GM19468 (cell line): Measurements from ENCODE around the gene MAPT.
"Not testable (repeated sequence)": the region's sequence is repeated elsewhere in the genome, so short reads cannot be mapped to it uniquely, and the experiment has no call there.

Source experiments
- ATAC-seq: cut with Tn5 transposase; IDR thresholded peaks from one replicate; pipeline ENCODE4 v1.9.1; 2021; ENCODE audit warnings: mild to moderate bottlenecking, moderate library complexity, moderate number of reproducible peaks; ENCODE audit not compliant: unreplicated experiment; ENCODE audit errors: extremely low read depth

Gene MAPT

DNA sequence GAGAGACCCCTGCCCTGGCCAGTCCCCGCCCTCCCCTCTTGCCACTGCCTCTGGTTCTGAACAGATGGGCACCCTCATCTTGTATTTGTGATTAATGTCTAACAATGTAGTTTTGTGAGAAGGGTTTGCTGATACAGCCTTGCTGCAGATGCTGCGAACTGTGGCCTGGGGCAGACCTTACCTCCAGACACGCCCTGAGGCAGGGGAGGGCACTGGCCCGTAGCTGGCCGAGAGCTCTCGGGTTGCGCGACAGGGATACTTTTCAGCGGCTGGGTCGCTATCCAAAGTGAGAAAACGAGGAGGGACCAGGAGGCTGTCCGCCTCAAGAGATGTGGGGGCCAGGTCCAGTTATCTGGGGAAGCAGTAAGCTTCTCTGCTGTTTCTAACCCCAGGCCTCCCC, 126.6 kb downstream of the MAPT start:
- ATAC-seq, result no peak

DNA sequence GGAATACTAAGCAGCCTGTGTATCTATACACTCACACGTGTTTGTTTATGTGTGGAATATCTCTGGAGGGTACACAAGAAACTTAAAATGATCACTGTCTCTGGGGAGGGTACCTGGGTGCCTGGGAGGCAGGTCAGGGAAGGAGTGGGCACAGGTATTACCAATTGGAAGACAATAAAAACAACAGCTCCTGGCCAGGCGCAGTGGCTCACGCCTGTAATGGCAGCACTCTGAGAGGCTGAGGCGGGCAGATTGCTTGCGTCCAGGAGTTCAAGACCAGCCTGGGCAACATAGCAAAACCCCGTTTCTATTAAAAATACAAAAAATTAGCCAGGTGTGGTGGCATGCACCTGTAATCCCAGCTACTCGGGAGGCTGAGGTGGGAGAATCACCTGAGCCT, 129.0 kb downstream of the MAPT start:
- not testable (repeated sequence) for ATAC-seq

DNA sequence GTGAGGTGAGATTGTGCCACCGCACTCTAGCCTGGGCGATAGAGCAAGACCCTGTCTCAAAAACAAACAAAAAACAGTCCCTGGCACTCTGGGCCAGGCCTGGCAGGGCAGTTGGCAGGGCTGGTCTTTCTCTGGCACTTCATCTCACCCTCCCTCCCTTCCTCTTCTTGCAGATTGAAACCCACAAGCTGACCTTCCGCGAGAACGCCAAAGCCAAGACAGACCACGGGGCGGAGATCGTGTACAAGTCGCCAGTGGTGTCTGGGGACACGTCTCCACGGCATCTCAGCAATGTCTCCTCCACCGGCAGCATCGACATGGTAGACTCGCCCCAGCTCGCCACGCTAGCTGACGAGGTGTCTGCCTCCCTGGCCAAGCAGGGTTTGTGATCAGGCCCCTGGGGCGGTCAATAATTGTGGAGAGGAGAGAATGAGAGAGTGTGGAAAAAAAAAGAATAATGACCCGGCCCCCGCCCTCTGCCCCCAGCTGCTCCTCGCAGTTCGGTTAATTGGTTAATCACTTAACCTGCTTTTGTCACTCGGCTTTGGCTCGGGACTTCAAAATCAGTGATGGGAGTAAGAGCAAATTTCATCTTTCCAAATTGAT, 129.5 kb downstream of the MAPT start:
- ATAC-seq, result no peak

DNA sequence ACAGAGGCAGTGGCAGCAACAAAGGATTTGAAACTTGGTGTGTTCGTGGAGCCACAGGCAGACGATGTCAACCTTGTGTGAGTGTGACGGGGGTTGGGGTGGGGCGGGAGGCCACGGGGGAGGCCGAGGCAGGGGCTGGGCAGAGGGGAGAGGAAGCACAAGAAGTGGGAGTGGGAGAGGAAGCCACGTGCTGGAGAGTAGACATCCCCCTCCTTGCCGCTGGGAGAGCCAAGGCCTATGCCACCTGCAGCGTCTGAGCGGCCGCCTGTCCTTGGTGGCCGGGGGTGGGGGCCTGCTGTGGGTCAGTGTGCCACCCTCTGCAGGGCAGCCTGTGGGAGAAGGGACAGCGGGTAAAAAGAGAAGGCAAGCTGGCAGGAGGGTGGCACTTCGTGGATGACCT, 130.2 kb downstream of the MAPT start:
- no peak for ATAC-seq

DNA sequence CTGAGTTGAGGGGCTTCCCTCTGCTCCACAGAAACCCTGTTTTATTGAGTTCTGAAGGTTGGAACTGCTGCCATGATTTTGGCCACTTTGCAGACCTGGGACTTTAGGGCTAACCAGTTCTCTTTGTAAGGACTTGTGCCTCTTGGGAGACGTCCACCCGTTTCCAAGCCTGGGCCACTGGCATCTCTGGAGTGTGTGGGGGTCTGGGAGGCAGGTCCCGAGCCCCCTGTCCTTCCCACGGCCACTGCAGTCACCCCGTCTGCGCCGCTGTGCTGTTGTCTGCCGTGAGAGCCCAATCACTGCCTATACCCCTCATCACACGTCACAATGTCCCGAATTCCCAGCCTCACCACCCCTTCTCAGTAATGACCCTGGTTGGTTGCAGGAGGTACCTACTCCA, 130.7 kb downstream of the MAPT start:
- ATAC-seq, result no peak

DNA sequence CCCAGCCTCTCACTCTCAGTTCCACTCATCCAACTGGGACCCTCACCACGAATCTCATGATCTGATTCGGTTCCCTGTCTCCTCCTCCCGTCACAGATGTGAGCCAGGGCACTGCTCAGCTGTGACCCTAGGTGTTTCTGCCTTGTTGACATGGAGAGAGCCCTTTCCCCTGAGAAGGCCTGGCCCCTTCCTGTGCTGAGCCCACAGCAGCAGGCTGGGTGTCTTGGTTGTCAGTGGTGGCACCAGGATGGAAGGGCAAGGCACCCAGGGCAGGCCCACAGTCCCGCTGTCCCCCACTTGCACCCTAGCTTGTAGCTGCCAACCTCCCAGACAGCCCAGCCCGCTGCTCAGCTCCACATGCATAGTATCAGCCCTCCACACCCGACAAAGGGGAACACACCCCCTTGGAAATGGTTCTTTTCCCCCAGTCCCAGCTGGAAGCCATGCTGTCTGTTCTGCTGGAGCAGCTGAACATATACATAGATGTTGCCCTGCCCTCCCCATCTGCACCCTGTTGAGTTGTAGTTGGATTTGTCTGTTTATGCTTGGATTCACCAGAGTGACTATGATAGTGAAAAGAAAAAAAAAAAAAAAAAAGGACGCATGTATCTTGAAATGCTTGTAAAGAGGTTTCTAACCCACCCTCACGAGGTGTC, 131.3 kb downstream of the MAPT start:
- ATAC-seq, result no peak

DNA sequence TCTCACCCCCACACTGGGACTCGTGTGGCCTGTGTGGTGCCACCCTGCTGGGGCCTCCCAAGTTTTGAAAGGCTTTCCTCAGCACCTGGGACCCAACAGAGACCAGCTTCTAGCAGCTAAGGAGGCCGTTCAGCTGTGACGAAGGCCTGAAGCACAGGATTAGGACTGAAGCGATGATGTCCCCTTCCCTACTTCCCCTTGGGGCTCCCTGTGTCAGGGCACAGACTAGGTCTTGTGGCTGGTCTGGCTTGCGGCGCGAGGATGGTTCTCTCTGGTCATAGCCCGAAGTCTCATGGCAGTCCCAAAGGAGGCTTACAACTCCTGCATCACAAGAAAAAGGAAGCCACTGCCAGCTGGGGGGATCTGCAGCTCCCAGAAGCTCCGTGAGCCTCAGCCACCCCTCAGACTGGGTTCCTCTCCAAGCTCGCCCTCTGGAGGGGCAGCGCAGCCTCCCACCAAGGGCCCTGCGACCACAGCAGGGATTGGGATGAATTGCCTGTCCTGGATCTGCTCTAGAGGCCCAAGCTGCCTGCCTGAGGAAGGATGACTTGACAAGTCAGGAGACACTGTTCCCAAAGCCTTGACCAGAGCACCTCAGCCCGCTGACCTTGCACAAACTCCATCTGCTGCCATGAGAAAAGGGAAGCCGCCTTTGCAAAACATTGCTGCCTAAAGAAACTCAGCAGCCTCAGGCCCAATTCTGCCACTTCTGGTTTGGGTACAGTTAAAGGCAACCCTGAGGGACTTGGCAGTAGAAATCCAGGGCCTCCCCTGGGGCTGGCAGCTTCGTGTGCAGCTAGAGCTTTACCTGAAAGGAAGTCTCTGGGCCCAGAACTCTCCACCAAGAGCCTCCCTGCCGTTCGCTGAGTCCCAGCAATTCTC, 132.1 kb downstream of the MAPT start:
- ATAC-seq, result no peak

DNA sequence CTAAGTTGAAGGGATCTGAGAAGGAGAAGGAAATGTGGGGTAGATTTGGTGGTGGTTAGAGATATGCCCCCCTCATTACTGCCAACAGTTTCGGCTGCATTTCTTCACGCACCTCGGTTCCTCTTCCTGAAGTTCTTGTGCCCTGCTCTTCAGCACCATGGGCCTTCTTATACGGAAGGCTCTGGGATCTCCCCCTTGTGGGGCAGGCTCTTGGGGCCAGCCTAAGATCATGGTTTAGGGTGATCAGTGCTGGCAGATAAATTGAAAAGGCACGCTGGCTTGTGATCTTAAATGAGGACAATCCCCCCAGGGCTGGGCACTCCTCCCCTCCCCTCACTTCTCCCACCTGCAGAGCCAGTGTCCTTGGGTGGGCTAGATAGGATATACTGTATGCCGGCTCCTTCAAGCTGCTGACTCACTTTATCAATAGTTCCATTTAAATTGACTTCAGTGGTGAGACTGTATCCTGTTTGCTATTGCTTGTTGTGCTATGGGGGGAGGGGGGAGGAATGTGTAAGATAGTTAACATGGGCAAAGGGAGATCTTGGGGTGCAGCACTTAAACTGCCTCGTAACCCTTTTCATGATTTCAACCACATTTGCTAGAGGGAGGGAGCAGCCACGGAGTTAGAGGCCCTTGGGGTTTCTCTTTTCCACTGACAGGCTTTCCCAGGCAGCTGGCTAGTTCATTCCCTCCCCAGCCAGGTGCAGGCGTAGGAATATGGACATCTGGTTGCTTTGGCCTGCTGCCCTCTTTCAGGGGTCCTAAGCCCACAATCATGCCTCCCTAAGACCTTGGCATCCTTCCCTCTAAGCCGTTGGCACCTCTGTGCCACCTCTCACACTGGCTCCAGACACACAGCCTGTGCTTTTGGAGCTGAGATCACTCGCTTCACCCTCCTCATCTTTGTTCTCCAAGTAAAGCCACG, 133.0 kb downstream of the MAPT start:
- ATAC-seq, result no peak

DNA sequence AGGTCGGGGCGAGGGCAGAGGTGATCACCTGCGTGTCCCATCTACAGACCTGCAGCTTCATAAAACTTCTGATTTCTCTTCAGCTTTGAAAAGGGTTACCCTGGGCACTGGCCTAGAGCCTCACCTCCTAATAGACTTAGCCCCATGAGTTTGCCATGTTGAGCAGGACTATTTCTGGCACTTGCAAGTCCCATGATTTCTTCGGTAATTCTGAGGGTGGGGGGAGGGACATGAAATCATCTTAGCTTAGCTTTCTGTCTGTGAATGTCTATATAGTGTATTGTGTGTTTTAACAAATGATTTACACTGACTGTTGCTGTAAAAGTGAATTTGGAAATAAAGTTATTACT, 133.6 kb downstream of the MAPT start:
- no peak for ATAC-seq

DNA sequence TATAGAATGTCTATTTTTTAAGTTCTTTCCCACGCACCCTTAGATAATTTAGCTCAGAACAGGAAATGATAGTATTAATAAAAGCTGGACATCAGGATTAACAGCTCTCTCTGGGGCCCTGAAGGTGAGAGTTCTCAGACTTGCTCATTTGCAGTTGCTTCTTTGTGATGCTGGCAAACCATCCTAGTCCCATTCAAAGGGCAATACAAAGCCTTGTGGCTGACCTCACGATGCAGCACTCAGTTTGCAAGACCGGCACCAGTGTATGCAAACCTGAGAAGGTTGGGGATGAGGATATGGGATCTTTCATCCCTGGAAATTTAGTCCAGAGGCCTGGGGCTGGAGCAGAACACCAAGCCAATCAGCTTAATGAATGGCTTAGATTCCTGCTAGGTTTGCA, 134.0 kb downstream of the MAPT start:
- ATAC-seq, result no peak

DNA sequence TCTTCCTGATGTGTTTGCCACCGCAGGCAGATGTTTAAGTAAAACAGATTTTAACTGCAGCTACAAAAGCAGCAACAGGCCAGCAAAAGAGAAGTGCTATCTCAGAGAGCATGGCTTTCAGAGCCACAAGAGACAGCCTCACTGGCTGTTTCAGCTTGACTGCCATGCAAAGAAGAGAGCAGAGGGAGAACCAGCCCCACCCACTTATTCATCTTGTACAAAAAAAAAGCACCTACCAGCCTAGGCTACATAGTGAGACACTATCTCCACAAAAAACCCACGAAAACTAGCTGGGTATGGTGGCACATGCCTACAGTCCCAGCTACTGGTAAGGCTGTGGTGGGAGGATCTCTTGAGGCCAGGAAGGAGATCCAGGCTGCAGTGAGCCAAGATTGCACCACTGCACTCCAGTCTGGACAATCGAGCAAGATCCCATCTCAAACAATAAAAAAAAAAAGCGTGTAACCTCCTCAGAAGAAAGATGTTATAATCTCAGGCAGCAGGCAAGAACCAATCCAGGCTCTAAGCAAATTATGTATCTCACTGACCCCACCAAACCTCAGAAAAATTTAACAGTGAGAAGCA, 134.7 kb downstream of the MAPT start:
- ATAC-seq, result no peak

DNA sequence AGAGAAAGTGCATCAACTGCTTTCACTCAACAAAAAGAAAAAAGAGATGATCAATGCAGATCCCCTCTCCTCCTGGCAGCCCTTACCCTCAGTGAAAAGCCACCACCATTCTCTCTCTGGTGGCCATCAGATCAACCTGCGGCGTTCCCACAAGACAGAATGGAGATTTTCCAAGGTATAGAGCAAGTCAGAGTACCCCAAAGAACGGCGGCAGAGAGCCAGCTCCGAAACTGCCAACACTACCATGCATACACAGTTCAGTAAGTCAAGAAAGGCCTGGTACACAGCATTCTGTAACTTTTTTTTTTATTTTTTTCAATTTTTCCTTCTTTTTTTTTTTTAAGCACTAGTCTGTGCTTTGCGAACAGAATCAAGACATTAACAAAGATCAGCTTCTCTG, 135.3 kb downstream of the MAPT start:
- ATAC-seq, result no peak

DNA sequence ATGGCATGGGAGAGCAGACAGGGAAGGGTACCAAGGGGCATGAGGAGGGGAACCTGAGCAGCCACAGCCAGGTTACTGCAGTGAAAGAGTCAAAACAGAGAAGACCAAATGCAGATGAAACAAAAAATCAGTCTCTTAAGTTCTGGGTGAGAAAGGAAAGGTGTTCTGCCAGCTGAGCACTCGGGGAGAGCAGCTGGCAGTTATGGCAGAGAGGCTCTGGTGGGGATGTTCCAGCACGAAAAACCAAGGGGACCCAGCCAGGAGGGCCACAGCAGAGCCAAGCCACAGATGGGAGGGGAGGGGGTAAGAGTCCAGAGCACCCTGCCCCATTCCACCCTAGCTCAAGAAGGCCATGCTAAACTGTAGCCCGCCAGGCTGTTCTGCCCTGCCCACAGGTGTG, 136.4 kb downstream of the MAPT start:
- no peak for ATAC-seq

DNA sequence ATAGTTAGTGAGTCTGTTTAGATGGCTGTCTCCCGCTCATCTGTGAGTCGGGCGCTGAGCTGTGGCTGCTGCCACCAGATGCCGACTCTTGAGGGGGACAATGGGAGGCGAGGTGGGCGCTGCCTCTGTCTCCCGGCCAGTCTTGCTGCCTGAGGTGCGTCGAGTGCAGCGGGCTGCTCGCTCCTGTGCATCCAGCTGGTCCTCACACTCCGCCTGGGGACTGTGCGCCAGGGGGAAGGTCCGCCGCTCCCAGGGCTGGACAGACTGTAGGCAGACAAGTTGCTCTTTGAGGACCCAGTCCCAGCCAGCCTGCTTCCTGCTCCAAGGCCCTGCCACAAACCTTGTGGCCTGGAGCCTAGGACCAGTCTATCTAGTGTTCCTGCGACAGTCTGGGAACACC, 137.1 kb downstream of the MAPT start:
- ATAC-seq, result no peak

DNA sequence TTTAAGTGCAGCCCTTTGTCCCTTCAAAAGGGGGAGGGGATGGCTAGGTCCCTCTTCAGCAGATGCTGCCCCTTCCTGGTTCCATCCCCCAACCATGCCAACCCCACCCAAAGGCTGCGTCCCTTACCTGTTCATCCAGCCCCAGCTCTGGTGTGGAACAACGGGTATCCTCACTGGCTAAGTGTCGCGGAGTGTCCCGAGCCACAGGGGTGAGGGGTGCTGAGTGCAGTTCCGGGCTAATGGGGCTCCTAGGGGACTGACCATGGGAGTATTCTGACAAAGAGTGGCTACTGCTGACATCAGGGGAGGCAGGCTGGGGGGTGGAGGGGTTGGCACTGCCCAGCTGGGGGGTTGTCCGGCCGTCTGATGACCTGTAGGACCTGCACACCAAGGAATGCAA, 137.6 kb downstream of the MAPT start:
- ATAC-seq, result no peak

DNA sequence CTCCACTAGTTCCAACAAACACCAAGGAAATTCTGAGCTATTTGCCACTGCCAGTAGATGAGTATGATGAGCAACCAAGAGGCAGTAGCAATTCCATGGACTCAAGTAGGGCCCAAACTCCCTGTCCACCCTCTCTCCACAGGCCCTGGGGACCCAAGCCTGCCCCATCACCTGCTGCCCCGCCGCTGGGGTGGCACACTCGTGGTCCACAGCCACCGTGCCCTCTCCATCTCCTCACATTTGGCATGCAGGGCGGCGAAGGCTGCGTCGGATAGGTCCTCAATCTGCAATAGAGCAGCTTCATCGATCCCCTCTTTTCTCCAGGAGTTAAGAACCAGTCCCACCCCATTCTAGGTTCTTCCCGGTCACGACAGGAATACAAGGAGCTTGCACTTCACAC, 138.6 kb downstream of the MAPT start:
- ATAC-seq, result no peak

DNA sequence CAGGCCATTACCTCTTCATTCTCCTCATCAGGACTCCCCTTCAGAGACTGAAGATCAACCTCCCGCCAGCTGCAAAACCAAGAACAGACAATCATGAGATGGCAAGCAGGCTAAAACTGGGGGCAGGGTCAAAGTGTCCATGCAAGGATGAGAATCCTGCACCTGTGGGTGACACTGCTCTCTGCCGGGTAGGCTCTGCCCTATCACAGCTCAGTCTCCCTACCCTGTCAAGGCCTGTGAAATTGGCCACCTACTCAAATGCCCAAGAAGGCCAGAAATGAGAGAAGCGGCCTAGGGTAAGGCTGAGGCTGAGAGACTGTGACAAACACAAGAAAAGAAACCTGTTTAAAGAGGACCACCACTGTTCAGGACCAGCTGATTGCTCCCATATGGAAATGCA, 139.0 kb downstream of the MAPT start:
- no peak for ATAC-seq

DNA sequence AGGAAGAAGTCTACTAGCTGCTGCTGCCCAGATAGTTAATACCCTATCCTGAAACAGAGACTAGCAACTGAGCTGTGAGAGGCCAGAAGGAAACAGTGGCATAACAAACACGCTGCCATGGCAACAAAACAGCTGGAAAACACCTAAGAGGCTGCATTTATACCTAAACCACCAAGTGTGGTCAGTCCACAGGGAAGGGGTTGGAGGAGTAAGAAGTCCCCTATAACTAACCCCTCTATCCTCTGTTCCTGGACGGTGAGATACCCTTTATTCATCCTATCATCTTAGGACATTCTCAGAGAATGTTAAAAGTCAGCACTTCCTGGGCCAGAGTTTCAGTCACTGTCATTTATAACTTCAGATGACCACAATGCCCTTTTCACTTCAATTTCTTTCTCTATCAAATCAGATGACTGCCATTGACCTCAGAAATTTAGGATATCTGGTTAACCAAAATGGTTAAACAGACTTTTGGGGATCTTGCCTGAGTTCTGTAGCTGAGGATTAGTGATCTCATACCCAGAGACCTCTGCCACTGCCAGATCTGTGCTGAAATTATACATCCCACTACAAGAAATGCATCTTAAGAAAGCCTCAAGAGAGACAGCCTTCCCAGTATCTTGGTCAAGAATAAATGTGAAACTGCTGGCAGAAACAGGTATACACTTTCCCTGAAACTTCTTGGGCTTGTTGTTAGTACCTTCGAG, 140.9 kb downstream of the MAPT start:
- ATAC-seq, result no peak

DNA sequence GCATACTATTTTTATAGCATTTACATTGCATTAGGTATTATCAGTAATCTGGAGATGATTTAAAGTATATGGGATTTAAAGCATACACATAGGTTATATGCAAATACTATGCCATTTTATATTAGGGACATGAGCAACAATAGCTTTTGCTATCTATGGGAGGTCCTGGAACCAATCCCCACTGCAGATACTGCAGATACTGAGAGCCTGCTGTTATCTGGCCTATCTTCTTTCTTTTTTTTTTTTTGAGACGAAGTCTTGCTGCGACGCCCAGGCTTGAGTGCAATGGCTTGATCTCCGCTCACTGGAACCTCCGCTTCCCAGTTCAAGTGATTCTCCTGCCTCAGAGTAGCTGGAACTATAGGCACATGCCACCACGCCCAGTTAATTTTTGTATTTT, 142.1 kb downstream of the MAPT start:
- ATAC-seq, result no peak
